CD4-positive, alpha-beta T cell treated with Interleukin-12 subunit alpha and Interleukin-12 subunit beta, for 1 hour (primary cell): ENCODE measurements around the gene SUPT20HL1.
"Not testable (repeated sequence)": the region's sequence is repeated elsewhere in the genome, so short reads cannot be mapped to it uniquely, and the experiment has no call there.

Experiments
- DNase-seq: peaks from one replicate; pipeline ENCODE4 v3.0.0-alpha.2; 2020

The SUPT20HL1 gene

DNA sequence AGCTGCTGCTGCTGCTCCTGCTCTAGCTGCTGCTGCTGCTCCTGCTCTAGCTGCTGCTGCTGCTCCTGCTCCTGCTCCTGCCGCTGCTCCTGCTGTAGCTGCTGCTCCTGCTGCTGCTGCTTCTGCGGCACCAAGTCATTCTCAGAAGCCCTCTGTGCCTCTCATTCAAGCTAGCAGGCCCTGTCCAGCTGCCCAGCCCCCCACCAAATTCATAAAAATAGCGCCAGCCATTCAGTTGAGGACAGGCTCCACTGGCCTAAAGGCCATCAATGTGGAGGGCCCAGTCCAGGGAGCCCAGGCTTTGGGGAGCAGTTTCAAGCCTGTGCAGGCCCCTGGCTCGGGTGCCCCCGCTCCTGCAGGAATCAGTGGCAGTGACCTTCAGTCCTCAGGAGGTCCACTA lies 3.9 kb downstream of the SUPT20HL1 start:
- DNase-seq, result no peak

GRCh38 chrX:24364851-24365538 lies 4.6 kb downstream of the SUPT20HL1 start:
- no peak for DNase-seq

DNA sequence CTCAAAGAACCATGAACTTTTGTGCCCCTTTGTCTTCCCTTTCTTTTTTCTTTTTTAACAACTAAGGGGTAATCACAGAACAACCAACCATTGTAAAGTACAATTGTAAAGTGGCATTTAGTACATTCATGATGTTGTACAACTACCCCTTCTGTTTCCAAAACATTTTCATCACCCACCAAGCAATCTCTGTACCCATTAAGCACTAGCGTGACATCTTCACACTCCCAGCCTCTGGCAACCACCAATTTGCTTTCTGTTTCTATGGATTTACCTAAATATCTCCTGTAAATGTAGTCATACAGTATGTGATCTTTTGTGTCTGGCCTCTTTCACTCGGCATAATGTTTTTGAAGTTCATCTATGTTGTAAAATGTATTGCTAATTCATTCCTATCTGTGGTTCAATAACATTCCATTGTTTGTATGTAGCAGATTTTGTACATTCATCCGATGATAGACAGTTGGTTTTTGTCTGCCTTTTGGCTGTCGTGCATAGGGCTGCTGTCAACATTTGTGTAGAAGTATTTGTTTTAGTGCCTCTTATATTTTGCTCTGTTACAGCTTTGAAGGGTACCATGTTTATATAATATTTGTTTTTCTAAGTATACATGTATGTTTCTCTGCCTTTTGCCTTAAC lies 6.4 kb downstream of the SUPT20HL1 start:
- not testable (repeated sequence) for DNase-seq

- no peak for DNase-seq
Observed at GRCh38 chrX:24369816-24370215, 9.4 kb downstream of the SUPT20HL1 start.

- DNase-seq, result peak; percentile 62
Observed at GRCh38 chrX:24371391-24371972, 11.0 kb downstream of the SUPT20HL1 start.

DNA sequence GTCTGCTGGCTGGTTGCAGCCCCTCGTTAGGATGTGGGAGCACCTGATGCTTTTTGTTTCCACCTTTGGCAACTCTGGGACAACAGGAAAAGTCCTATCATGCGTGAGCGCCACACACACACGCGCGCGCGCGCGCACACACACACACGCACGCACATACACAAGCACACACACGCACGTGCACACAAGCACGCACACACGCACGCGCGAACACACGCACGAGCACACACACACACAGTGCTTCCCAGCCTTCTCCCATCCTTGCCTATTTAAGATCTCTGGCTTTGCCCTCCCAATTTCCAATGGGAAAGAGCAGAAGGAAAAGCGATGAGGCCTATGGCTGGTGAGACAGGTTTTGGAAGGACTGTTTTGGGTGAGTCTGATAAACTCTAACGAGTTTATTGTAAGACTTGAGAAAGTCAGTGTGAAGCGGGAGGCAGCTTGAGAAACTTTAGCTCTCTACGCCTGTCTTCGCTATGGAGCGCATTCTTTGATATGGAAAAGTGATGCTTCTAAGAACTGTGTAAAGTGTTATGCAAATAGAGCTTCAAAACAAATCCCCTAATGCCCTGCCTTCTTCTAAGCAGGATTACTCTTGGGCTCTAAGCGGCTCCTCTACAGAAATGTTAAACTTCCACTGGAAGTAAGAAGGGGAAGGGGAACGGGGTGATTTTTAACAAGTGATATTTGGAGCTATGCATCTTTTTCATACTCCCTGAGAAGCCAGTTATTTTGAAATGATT lies 11.8 kb downstream of the SUPT20HL1 start:
- no peak for DNase-seq

GRCh38 chrX:24375600-24376131 lies 15.2 kb downstream of the SUPT20HL1 start:
- no peak for DNase-seq

DNA sequence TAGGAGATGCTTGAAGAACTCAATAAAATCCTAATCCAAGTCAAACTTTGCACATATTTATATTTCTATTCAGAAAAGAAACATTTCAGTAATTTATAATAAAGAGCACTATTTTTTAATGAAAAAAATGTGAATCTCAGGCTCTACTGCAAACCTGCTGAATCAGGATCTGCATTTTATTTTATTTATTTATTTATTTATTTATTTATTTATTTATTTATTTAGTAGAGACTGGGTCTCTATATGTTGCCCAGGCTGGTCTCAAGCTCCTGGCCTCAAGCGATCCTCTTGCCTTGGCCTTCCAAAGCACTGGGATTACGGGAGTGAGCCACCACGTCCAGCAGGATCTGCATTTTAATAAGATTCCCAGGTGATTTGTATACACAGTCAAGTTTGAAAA lies 16.0 kb downstream of the SUPT20HL1 start:
- DNase-seq, result no peak

DNA sequence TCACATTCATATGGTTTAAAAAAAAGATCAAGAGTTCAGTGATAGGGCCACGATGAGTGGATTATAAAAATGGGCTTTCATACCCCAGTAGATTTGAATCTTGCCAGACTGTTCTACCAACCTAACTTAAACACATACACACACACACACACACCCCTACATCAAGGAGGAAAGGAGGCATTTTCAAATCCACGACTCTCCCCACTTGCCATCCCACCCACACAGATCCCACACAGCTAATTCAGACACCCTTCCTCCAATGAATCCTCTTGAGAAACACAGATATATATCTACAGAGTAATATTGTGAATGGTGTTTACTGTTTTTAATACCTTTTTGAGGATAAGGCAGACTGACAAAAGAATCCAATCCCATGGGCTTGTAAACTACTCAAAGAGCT lies 16.8 kb downstream of the SUPT20HL1 start:
- no peak for DNase-seq

DNA sequence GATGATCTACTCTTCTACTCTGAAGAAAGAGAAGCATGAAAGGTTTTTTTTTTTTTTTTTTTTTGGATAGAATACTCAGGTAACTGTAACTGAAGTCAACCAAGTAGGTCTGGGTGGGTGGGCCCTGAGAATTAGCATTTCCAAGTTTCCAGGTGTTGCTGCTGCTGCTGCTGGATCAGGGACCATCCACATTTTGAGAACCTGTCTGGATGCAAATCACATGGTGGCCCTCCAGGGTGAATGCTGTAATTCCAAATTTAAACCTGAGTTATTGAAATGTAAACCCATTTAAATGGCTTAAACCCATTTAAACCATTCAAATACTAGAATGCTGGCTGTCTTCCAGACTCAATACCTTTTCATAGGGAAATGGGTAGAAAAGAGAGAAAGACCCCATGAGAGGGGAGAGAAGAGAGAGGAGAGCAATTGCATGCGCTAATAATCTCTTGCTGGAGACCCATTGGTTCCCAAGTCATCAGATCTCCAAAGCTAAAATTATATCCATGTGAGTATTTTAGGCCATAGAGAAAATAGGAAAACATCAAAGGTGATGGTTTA lies 17.6 kb downstream of the SUPT20HL1 start:
- no peak for DNase-seq

DNA sequence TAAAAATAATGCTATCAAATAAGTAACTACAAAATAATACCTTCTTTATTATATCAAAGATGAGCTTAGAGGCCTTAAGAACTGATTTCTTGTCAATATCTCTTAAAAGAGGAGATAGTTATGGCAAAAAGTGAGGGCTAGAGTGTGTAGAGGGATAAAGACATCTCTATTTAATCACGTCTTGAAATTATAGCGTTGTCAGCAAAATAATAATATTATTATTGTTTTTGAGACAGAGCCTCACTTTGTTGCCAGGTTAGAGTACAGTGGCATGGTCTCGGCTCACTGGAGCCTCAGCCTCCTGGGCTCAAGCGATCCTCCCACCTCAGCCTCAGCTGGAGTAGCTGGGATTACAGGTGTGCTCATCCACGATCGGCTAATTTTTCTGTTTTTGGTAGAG lies 18.3 kb downstream of the SUPT20HL1 start:
- no peak for DNase-seq

- DNase-seq, result no peak
Observed at GRCh38 chrX:24380262-24381187, 20.1 kb downstream of the SUPT20HL1 start.

DNA sequence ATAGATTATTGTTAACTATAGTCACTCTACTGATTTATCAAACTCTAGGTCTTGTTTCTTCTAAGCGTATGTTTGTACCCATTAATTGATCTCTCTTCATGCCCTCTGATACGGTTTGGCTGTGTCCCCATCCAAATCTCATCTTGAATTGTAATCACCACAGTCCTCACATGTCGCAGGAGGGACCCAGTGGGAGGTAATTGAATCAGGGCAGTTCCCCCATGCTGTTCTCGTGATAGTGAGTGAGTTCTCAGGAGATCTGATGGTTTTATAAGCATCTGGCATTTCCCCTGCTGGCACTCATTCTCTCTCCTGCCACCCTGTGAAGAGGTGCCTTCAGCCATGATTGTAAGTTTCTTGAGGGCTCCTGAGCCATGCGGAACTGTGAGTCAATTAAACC lies 21.9 kb downstream of the SUPT20HL1 start:
- not testable (repeated sequence) for DNase-seq

GRCh38 chrX:24387724-24388123 lies 27.3 kb downstream of the SUPT20HL1 start:
- DNase-seq, result no peak

DNA sequence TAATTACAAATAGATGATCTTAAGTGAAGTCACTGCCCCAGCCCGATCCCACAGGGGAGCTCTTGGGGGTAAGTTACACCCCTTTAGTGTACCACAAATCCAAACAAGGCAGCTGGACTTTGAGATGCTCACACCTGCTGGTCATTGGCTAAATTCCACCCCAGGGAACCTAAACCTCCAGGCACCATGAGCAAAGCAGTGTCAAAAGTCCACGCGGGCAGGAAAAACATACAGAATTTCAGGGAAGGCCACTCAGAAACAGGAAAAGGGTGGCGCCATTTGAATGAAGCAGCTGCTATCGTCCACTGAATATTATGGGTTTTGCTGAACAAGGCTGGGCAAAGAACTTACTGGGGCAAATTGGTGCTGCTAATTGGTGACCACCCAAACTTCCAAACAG lies 30.9 kb downstream of the SUPT20HL1 start:
- no peak for DNase-seq

GRCh38 chrX:24391843-24392242 lies 31.4 kb downstream of the SUPT20HL1 start:
- DNase-seq, result no peak

- DNase-seq, result no peak
Observed at GRCh38 chrX:24392709-24393108, 32.3 kb downstream of the SUPT20HL1 start.

- DNase-seq, result peak; percentile 74
Observed at GRCh38 chrX:24395775-24396174, 35.3 kb downstream of the SUPT20HL1 start.

DNA sequence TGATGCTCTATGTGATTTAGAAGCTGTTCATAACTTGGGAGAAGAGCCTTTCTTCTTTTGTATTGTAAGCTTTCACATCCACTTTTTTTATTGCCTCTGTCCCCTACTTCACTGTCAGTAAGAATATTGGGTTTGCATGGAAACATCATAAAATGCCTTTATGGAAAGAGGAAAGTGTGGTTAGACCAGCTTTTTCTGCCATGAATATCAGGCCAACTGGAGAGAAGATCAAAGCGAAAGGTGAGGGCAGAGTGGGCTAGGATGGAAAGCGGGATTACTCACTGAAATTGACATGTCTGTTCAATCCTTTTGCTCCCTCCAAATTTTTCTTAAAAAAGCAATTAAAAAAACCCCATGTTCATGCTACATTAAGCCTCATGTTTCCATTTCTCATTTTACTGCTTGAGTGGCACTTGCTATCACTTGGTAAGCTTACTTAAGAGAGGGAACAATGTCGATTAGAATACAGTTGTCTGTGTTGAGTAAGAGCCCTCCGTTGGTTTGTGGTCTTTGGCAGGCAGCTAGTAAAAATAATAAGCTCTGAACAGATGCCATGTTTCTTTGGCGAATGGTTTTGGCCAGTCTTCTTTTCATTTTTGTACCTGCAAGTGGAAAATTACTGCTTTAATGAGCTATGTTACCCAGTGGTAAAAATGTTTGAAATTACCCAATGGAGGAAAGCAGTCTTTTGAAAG lies 35.9 kb downstream of the SUPT20HL1 start:
- no peak for DNase-seq

- no peak for DNase-seq
Observed at GRCh38 chrX:24396931-24397279, 36.5 kb downstream of the SUPT20HL1 start.

- no peak for DNase-seq
Observed at GRCh38 chrX:24398766-24399165, 38.3 kb downstream of the SUPT20HL1 start.
